Measurements from ENCODE around the gene PLTP. TPM values are rescaled to one million over a fixed set of nuclear protein-coding genes. Genes with fewer than 3 reads are reported as not detected.

PLTP gene
- total RNA-seq, 1 donor from 2014 or later: 4.0 TPM

- no peaks in the 10 kb centered on the region for H3K4me1 Mint-ChIP-seq
- intact Hi-C loops (cut with micrococcal nuclease): no loop called here
- DNase-seq: no peak
- no peaks in the 10 kb centered on the region for H3K27me3 Mint-ChIP-seq
- no peak overlapping the region for H3K4me3 Mint-ChIP-seq
- H3K9me3 Mint-ChIP-seq: no peaks in the 10 kb centered on the region
- H3K36me3 Mint-ChIP-seq (ENCODE audit: low read depth): peaks cover 2% of the 10 kb centered on the region
- peak overlapping the region; percentile 67 for H3K27ac Mint-ChIP-seq
These were observed 38.4 kb downstream of the PLTP start for GRCh38 chr20:45873409-45874103.

DNA sequence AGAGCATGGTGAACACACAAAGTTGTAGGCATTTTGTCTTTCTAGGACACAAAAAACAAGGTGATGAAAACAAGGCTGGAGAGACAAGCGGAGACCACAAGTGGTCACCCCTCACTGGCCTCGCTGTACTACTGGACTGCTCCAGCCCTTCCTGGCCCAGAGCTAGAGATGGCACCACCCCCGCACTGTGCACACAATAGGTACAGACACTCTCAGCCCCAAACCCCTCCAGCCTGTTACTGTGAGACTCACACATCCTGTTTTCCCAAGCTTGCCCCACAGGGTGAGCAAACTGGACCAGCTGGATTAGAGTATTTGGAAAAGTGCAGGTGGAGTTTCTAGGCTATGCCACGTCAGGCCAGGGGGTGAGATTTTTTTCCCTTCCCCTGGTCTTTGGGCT is 39.3 kb downstream of the PLTP start:
- DNase-seq: no peak
- peaks cover 2% of the 10 kb centered on the region for H3K36me3 Mint-ChIP-seq (ENCODE audit: low read depth)
- no peak overlapping the region for H3K4me3 Mint-ChIP-seq
- H3K9me3 Mint-ChIP-seq: no peaks in the 10 kb centered on the region
- intact Hi-C loops (cut with micrococcal nuclease): no loop called here
- no peaks in the 10 kb centered on the region for H3K4me1 Mint-ChIP-seq
- no peak overlapping the region for H3K27ac Mint-ChIP-seq
- H3K27me3 Mint-ChIP-seq: no peaks in the 10 kb centered on the region

- no peaks in the 10 kb centered on the region for H3K27me3 Mint-ChIP-seq
- peaks cover 7% of the 10 kb centered on the region for H3K36me3 Mint-ChIP-seq (ENCODE audit: low read depth)
- H3K4me1 Mint-ChIP-seq: no peaks in the 10 kb centered on the region
- H3K9me3 Mint-ChIP-seq: no peaks in the 10 kb centered on the region
- H3K4me3 Mint-ChIP-seq: no peak overlapping the region
- H3K27ac Mint-ChIP-seq: no peak overlapping the region
- intact Hi-C loops (cut with micrococcal nuclease): no loop called here
- DNase-seq: no peak
These were observed 44.2 kb downstream of the PLTP start for GRCh38 chr20:45867819-45868176.

- H3K4me1 Mint-ChIP-seq: no peaks in the 10 kb centered on the region
- no peaks in the 10 kb centered on the region for H3K27me3 Mint-ChIP-seq
- no peak overlapping the region for H3K4me3 Mint-ChIP-seq
- H3K27ac Mint-ChIP-seq: no peak overlapping the region
- peaks cover 5% of the 10 kb centered on the region for H3K36me3 Mint-ChIP-seq (ENCODE audit: low read depth)
- intact Hi-C loops (cut with micrococcal nuclease): no loop called here
- no peak for DNase-seq
- H3K9me3 Mint-ChIP-seq: no peaks in the 10 kb centered on the region
These were observed 44.7 kb downstream of the PLTP start for GRCh38 chr20:45867136-45867818.

DNA sequence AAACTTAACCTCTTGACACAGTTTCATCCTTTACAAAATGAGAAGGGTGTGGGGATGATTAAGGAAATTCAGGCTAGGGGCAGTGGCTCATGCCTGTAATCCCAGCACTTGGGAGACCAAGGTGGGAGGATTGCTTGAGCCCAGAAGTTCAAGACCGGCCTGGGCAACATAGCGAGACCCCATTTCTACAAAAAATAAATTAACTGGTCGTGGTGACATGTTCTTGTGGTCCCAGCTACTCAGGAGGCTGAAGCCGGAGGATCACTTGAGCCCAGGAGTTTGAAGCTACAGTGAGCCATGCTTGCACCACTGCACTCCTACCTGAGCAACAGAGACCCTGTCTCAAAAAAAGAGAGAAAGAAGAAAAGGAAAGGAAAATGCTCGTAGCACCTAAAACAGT is 45.5 kb downstream of the PLTP start:
- Mint-ChIP-seq H3K27ac (no peak overlapping the region), H3K36me3 (ENCODE audit: low read depth) (peaks cover 4% of the 10 kb centered on the region), H3K4me1 (no peaks in the 10 kb centered on the region), H3K9me3 (no peaks in the 10 kb centered on the region), H3K27me3 (no peaks in the 10 kb centered on the region), H3K4me3 (no peak overlapping the region)
- intact Hi-C loops (cut with micrococcal nuclease): no loop called here
- DNase-seq: no peak

- H3K36me3 Mint-ChIP-seq (ENCODE audit: low read depth): peaks cover 13% of the 10 kb centered on the region
- H3K27ac Mint-ChIP-seq: no peak overlapping the region
- no peaks in the 10 kb centered on the region for H3K27me3 Mint-ChIP-seq
These were observed 48.1 kb downstream of the PLTP start for GRCh38 chr20:45863543-45864470.

DNA sequence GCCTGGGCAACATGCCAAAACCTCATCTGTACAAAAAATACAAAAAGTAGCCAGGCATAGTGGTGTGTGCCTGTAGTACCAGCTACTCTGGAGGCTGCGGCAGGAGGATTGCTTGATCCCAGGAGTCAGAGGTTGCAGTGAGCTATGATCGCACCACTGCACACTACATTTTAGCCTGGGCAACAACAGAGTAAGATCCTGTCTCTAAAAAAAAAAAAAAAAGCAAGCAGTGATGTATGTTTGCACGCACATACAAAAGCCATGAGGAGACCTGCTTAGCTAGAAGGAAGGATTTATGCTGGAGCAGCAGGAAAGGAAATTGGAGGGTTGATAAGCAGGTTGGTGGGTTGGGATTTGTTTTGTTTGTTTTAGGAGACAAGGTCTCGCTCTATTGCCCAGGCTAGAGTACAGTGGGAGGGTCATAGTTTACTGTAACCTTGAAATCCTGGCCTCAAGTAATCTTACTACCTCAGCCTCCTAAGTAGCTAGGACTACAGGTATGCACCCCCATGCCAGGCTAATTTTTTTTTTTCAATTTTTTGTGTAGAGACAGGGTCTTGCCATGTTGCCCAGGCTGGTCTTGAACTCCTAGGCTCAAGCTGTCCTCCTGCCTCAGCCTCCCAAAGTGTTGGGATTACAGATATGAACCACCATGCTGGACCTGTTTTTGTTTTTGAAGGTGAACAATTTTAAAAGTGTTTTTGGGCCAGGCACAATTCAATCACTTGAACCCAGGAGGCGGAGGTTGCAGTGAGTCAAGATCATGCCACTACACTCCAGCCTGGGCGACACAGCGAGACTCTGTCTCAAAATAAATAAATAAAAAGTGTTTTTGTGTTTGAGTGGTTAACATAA is 50.5 kb downstream of the PLTP start:
- no peaks in the 10 kb centered on the region for H3K9me3 Mint-ChIP-seq
- DNase-seq: no peak
- intact Hi-C loops (cut with micrococcal nuclease): no loop called here
- no peak overlapping the region for H3K4me3 Mint-ChIP-seq
- peaks cover 27% of the 10 kb centered on the region for H3K4me1 Mint-ChIP-seq
- no peaks in the 10 kb centered on the region for H3K27me3 Mint-ChIP-seq
- H3K27ac Mint-ChIP-seq: no peak overlapping the region
- peaks cover 13% of the 10 kb centered on the region for H3K36me3 Mint-ChIP-seq (ENCODE audit: low read depth)

More at GRCh38 chr20:45863543-45864470, 48.1 kb downstream of the PLTP start:
- H3K9me3 Mint-ChIP-seq: no peaks in the 10 kb centered on the region
- intact Hi-C loops (cut with micrococcal nuclease): no loop called here
- H3K4me1 Mint-ChIP-seq: peaks cover 12% of the 10 kb centered on the region
- DNase-seq: no peak
- no peak overlapping the region for H3K4me3 Mint-ChIP-seq

DNA sequence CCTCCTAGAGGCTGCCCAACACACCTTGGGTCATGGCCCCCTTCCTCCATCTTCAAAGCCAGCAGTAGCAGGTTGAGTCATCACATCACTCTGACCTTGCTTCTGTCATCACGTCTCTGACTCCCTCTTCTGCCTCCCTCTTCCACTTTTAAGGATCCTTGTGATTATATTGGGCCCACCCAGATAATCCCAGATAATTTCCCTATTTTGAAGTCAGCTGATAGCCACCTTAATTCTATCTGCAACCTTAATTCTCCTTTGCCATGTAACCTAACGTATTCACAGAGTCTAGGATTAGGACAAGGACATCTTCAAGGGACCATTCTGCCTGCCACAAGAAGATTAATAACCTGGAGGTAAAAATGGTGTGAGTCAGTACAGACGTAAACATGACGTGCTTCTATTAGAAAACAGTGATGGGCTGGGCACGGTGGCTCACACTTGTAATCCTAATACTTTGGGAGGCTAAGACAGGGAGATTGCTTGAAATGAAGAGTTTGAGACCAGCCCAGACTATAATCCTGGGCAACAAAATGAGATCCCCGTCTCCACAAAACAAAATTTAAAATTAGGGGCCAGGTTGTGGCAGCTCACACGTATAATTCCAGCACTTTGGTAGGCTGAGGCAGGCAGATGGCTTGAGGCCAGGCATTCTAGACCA is 51.3 kb downstream of the PLTP start:
- no peak overlapping the region for H3K27ac Mint-ChIP-seq

GRCh38 chr20:45859916-45860315 is 52.0 kb downstream of the PLTP start:
- intact Hi-C loops (cut with micrococcal nuclease): no loop called here
- no peak overlapping the region for H3K27ac Mint-ChIP-seq
- no peak overlapping the region for H3K4me3 Mint-ChIP-seq
- H3K9me3 Mint-ChIP-seq: no peaks in the 10 kb centered on the region
- H3K27me3 Mint-ChIP-seq: no peaks in the 10 kb centered on the region
- H3K4me1 Mint-ChIP-seq: peaks cover 34% of the 10 kb centered on the region
- H3K36me3 Mint-ChIP-seq (ENCODE audit: low read depth): peaks cover 13% of the 10 kb centered on the region
- DNase-seq: no peak

More for the DNA sequence above, 51.3 kb downstream of the PLTP start:
- no peak overlapping the region for H3K4me3 Mint-ChIP-seq
- intact Hi-C loops (cut with micrococcal nuclease): no loop called here
- H3K36me3 Mint-ChIP-seq (ENCODE audit: low read depth): peaks cover 13% of the 10 kb centered on the region
- H3K9me3 Mint-ChIP-seq: no peaks in the 10 kb centered on the region
- H3K27me3 Mint-ChIP-seq: no peaks in the 10 kb centered on the region
- DNase-seq: no peak
- peaks cover 30% of the 10 kb centered on the region for H3K4me1 Mint-ChIP-seq

DNA sequence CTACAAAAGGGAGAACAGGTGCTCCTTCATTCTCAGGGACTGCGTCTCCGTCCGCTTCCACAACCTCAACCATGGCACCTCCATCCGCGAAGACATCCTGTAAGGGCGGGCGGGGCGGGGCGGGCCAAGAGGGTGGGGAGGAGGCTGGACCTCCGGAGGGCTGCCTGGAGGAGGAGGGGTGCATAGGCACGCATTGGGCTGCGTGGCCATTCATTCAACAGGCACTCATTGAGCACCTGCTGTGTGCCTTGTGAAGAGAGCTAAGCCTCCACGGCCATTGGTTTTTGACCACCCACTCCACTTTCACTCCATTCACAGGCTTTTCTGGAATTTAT is 54.1 kb downstream of the PLTP start:
- Mint-ChIP-seq H3K27ac (peak overlapping the region; percentile 98), H3K4me1 (peaks cover 35% of the 10 kb centered on the region)

GRCh38 chr20:45857114-45857881 is 54.7 kb downstream of the PLTP start, which contains the start of the genes ACOT8 and ZSWIM3:
Gene ACOT8 (minus strand): TSS chr20:45857392. CDS start chr20:45857315, 77 bp downstream.
Gene ZSWIM3 (plus strand): TSS chr20:45857614. CDS start chr20:45857826, 212 bp downstream.
- Mint-ChIP-seq H3K27ac (peak within 1 kb of the TSS; percentile 98), H3K9me3 (no peaks in the 10 kb centered on the region), H3K27me3 (no peaks in the 10 kb centered on the region), H3K4me1 (peaks cover 35% of the 10 kb centered on the region), H3K4me3 (peak within 1 kb of the TSS; percentile 98), H3K36me3 (ENCODE audit: low read depth) (peaks cover 19% of the 10 kb centered on the region)
- peak; percentile 99 for DNase-seq
- intact Hi-C loops (cut with micrococcal nuclease): loop anchor here (1.0 to 2.0 kb wide), 7 partner anchors 22 to 115 kb away; partner anchors contain the start of genes CTSA, NEURL2, UBE2C and ZNF335

More for the DNA sequence above, 54.1 kb downstream of the PLTP start:
- Mint-ChIP-seq H3K9me3 (no peaks in the 10 kb centered on the region), H3K36me3 (ENCODE audit: low read depth) (peaks cover 17% of the 10 kb centered on the region), H3K27me3 (no peaks in the 10 kb centered on the region), H3K4me3 (peak overlapping the region; percentile 98)
- no peak for DNase-seq
- intact Hi-C loops (cut with micrococcal nuclease): loop anchor here (1.0 to 2.0 kb wide), 7 partner anchors 23 to 114 kb away; partner anchors contain the start of genes CTSA, NEURL2, UBE2C and ZNF335

DNA sequence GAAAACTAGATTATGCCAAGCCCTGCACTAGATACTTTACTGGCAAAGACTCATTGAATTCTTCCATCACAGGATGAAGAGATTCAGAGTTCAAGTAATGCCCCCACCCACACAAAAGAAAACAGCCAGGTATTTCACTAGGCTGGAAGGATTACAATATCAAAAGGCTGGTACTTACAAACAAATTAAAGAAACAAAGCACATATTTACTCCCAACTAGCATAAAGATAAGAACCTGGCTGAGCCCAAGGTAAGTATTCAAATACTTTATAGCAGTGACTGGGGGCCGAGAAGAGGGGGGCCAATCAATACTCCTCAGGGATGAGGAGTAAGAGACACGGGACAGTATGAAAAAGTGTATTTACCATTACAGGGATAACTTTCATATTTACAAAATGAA is 58.5 kb downstream of the PLTP start:
- Mint-ChIP-seq H3K4me3 (no peak overlapping the region), H3K36me3 (ENCODE audit: low read depth) (peaks cover 26% of the 10 kb centered on the region), H3K4me1 (peaks cover 22% of the 10 kb centered on the region), H3K27me3 (no peaks in the 10 kb centered on the region), H3K27ac (no peak overlapping the region), H3K9me3 (no peaks in the 10 kb centered on the region)
- intact Hi-C loops (cut with micrococcal nuclease): no loop called here
- DNase-seq: no peak

Data from activated CD4-positive, alpha-beta T cell treated with anti-CD3 and anti-CD28 coated beads, Interleukin-2, amount 10 ng/mL, durations not matched to agents 24 days and 14 days (primary cell).